Psoas muscle (tissue), 8 donors: ENCODE data around the gene STARD9. TPM values are rescaled to one million over a fixed set of nuclear protein-coding genes. Genes with fewer than 3 reads are reported as not detected.

Experiments used
- ATAC-seq, 4 donors: fragments of 200-7000 bp; cut with Tn5 transposase; one replicate each; pipeline ENCODE4 v1.9.1; 2020; ENCODE audit warnings: moderate library complexity in 3 of 4, mild to moderate bottlenecking in 2 of 4
- DNase-seq, 2 donors: peaks; one replicate each; pipeline ENCODE4 v3.0.0-alpha.2; 2020
- H3K27ac ChIP-seq: fragments of 200-600 bp; one replicate; pipeline ENCODE4 v1.8.0; 2022
- H3K27me3 ChIP-seq, 3 donors: fragments of 200-600 bp in 1 of 3; one replicate each; pipeline versions ENCODE4 v1.6.1 to v1.8.0; 2013 to 2022; ENCODE audit warnings: low read length in 2 of 3, mild to moderate bottlenecking in 2 of 3, moderate library complexity in 1 of 3; ENCODE audit not compliant: insufficient read depth in 3 of 3
- H3K36me3 ChIP-seq, 2 donors: fragments of 200-600 bp in 1 of 2; one replicate each; pipeline versions ENCODE4 v1.6.1 to v1.8.0; 2013 to 2022; ENCODE audit warnings: low read depth in 1 of 2, mild to moderate bottlenecking in 1 of 2, moderate library complexity in 1 of 2; ENCODE audit not compliant: insufficient read depth in 1 of 2
- H3K4me1 ChIP-seq: fragments of 200-600 bp; one replicate; pipeline ENCODE4 v1.8.0; 2022
- H3K4me3 ChIP-seq: fragments of 200-600 bp; one replicate; pipeline ENCODE4 v1.8.0; 2022; ENCODE audit warnings: mild to moderate bottlenecking
- H3K9me3 ChIP-seq: fragments of 200-600 bp; one replicate; pipeline ENCODE4 v1.8.0; 2022
- CTCF ChIP-seq: fragments of 200-600 bp; IDR thresholded peaks from one replicate; pipeline ENCODE4 v1.8.0; 2022; ENCODE audit warnings: antibody characterized with exemption
- WGBS, 3 donors: extraction: QIAGEN DNeasy Blood & Tissue Kit; methylation state at CpG; one replicate each; pipeline versions ENCODE4 v1.1.6 to v1.1.7; 2013; 5-methylcytosine and 5-hydroxymethylcytosine counted together
- intact Hi-C, 2 donors: fragments of 100-400 bp; cut with DNase I; formaldehyde crosslinking; loops; one replicate each; pipeline versions ENCODE4 v1.11.0 to v1.14.2; 2022
- polyA plus RNA-seq, 3 donors: library from polyadenylated mRNA; stranded (reverse); fragments of 200-250 nt; gene quantifications; one replicate each; pipeline ENCODE4 v1.2.3, GENCODE V29; 2013
- total RNA-seq, 4 donors: library from RNA; stranded (reverse); fragmentation: NEBNext Ultra II Directional in 2 of 4; extraction: Animal tissue kit (Norgen Biotek cat#: 25700) in 2 of 4; gene quantifications; one replicate each; pipeline versions ENCODE4 v1.2.1 to v1.2.4, GENCODE V29; 2021 to 2023
- donor health status: healthy with polysubstance abuse.
- donor health status: DM: no; HTN: no; CAD: no; lungs with moderate emphysema.
- donor health status: Bipolar disorder and iron deficiency.
- donor health status: healthy.
- donor health status: DM: yes; HTN: yes; CAD: no.
- donor health status: DM: no; HTN: no; CAD: no.
- donor health status: DM: no; HTN: no; CAD: no.
- donor health status: DM: yes; HTN: yes; CAD: no.

The STARD9 gene
- total and polyA plus RNA-seq, 7 donors: 0.65 to 4.1 (median 1.7) TPM

- peaks cover 4% of the 10 kb centered on the region for H3K4me1 ChIP-seq
- H3K9me3 ChIP-seq: no peaks in the 10 kb centered on the region
- DNase-seq: peak in 1 of 2 donors; percentile 44
- no peak overlapping the region for H3K27ac ChIP-seq
- ATAC-seq: peak; percentile 94 to 98 (median 96)
- peak; percentile 77 for TF ChIP-seq CTCF
- intact Hi-C loops: loop anchor here in 1 of 2 donors (5.0 kb wide), 1 partner anchor 68 kb away; no protein-coding TSS in a partner anchor
- peaks cover 0 to 30% of the 10 kb centered on the region in 2 donors for H3K36me3 ChIP-seq
- H3K4me3 ChIP-seq: no peak overlapping the region
- no peaks in the 10 kb centered on the region for H3K27me3 ChIP-seq
- WGBS, 3 donors: 38 to 47% (median 43%) methylated on average over 5 of the region's 5 CpGs
These were observed 75.0 kb downstream of the STARD9 start for GRCh38 chr15:42650208-42651066.

DNA sequence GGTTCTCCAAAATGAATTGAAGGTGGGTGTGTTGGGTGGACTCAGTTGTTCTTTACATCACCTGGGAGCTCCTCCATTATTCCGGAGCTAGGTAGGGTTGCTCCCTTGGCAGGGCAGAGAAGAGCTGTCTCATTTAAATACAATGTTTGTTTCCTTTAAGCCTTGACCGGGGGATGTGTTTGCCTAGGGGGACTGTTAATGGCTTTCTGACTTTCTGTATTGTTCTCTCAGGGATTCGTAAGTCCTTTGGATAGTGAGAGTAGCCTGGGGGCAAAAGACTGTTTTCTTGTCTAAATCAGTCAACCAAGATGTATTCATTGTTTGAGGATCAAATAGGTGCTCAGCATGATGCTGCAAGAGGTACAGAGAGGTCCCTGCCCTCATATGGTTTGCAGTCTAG, 90.4 kb downstream of the STARD9 start:
- DNase-seq: no peak
- no peaks in the 10 kb centered on the region for H3K9me3 ChIP-seq
- H3K4me1 ChIP-seq: no peaks in the 10 kb centered on the region
- peaks cover 0 to 1% (median 0%) of the 10 kb centered on the region in 3 donors for H3K27me3 ChIP-seq
- intact Hi-C loops: no loop called here
- H3K4me3 ChIP-seq: no peak overlapping the region
- no peak overlapping the region for H3K27ac ChIP-seq
- TF ChIP-seq CTCF: no peak
- 91 to 92% (median 91%) methylated on average over 3 of the region's 3 CpGs for WGBS, 3 donors
- no peak for ATAC-seq
- H3K36me3 ChIP-seq: peaks cover 0 to 49% of the 10 kb centered on the region in 2 donors

GRCh38 chr15:42667855-42668254, 92.4 kb downstream of the STARD9 start:
- Histone ChIP-seq H3K27ac (no peak overlapping the region), H3K9me3 (no peaks in the 10 kb centered on the region), H3K36me3 (peaks cover 0 to 44% of the 10 kb centered on the region in 2 donors), H3K4me3 (no peak overlapping the region), H3K4me1 (no peaks in the 10 kb centered on the region), H3K27me3 (peaks cover 0 to 1% (median 0%) of the 10 kb centered on the region in 3 donors)
- 87 to 96% (median 94%) methylated on average over 1 of the region's 1 CpG for WGBS, 3 donors
- DNase-seq (no peak), ATAC-seq (no peak)
- TF ChIP-seq CTCF: no peak
- intact Hi-C loops: no loop called here

DNA sequence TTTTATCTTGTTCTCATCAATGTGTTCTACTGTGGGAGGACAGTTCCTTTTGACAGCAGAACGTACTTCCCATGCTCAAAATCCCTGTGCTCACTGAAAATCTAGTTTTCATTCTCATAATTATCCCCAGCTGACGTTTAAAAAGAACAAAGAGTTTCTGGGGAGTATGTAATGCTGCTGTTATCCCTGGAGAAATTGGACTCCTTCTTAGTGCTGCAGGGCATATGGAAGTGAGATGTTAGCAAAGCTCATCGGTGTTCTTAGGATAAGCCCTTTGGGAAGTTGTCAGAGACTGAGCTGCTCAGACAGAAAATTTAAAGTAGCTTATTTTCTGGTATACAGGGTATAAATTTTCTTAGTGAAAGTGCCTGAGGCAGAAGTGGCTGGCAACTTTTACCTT, 95.0 kb downstream of the STARD9 start:
- no peak overlapping the region for H3K27ac ChIP-seq
- peaks cover 0 to 1% (median 0%) of the 10 kb centered on the region in 3 donors for H3K27me3 ChIP-seq
- WGBS, 3 donors: 71 to 82% (median 77%) methylated on average over 3 of the region's 3 CpGs
- intact Hi-C loops: no loop called here
- DNase-seq (no peak), ATAC-seq (no peak)
- peaks cover 0 to 48% of the 10 kb centered on the region in 2 donors for H3K36me3 ChIP-seq
- H3K4me3 ChIP-seq: no peak overlapping the region
- no peak for TF ChIP-seq CTCF
- H3K4me1 ChIP-seq: no peaks in the 10 kb centered on the region
- H3K9me3 ChIP-seq: no peaks in the 10 kb centered on the region
